GM06990 (cell line): ENCODE results near the gene DESI1.

ENCODE experiments used
- DNase-seq: peaks from one replicate; pipeline ENCODE4 v3.0.0-alpha.2; 2011; ENCODE audit not compliant: insufficient read length; ENCODE audit errors: extremely low read depth
- H3K27me3 ChIP-seq: replicated peaks from 2 replicates; pipeline ENCODE4 v1.6.0; 2011; ENCODE audit warnings: low read length; ENCODE audit not compliant: control insufficient read depth, insufficient read depth
- H3K36me3 ChIP-seq: 2 replicates; pipeline ENCODE4 v1.5.1; 2011; ENCODE audit warnings: low read length; ENCODE audit not compliant: control insufficient read depth, insufficient read depth
- H3K4me3 ChIP-seq: replicated peaks from 2 replicates; pipeline ENCODE4 v1.5.1; 2011; ENCODE audit warnings: low read depth, mild to moderate bottlenecking, control low read depth, low read length
- TF ChIP-seq, protein P1 (sequence below): IDR thresholded peaks from 2 replicates; pipeline ENCODE4 v1.5.1; 2011; ENCODE audit warnings: low read length, control low read depth, mild to moderate bottlenecking, inconsistent platforms; ENCODE audit not compliant: insufficient read depth, poor library complexity, severe bottlenecking

Gene DESI1

DNA sequence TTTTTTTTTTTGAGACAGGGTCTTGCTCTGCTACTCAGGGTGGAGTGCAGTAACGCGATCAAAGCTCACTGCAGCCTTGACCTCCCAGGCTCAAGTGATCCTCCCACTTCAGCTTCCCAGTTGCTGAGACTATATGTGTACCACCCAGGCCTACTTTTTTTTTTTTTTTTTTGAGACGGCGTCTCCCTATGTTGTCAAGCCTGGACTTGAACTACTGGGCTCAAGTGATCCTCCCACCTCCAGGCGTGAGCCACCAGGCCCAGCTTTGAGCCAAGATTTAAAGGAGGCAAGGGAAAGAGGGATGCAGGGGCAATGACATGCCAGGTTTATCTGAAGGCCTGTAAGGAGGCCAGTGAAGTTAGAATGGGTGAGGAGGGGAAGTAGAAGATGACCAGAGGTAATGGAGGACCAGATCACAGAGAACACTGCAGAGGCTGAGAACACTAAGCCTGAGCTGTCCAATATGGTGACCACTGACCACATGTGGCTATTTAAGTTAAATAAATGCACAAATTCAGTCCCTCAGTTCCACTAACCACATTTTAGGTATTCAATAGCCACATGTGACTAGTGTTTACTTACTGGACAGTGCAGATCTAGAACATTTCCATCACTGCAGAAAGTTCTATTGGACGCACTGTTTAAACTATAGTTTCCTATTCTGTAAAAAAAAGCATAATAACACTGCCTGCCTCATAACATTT is 8.1 kb downstream of the DESI1 start:
- H3K27me3 ChIP-seq, result no peaks in the 10 kb centered on the region
- no peak overlapping the region for H3K4me3 ChIP-seq
- TF ChIP-seq, protein P1, sequence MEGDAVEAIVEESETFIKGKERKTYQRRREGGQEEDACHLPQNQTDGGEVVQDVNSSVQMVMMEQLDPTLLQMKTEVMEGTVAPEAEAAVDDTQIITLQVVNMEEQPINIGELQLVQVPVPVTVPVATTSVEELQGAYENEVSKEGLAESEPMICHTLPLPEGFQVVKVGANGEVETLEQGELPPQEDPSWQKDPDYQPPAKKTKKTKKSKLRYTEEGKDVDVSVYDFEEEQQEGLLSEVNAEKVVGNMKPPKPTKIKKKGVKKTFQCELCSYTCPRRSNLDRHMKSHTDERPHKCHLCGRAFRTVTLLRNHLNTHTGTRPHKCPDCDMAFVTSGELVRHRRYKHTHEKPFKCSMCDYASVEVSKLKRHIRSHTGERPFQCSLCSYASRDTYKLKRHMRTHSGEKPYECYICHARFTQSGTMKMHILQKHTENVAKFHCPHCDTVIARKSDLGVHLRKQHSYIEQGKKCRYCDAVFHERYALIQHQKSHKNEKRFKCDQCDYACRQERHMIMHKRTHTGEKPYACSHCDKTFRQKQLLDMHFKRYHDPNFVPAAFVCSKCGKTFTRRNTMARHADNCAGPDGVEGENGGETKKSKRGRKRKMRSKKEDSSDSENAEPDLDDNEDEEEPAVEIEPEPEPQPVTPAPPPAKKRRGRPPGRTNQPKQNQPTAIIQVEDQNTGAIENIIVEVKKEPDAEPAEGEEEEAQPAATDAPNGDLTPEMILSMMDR, result no peak
- DNase-seq, result no peak
- peaks cover 3% of the 10 kb centered on the region for H3K36me3 ChIP-seq

DNA sequence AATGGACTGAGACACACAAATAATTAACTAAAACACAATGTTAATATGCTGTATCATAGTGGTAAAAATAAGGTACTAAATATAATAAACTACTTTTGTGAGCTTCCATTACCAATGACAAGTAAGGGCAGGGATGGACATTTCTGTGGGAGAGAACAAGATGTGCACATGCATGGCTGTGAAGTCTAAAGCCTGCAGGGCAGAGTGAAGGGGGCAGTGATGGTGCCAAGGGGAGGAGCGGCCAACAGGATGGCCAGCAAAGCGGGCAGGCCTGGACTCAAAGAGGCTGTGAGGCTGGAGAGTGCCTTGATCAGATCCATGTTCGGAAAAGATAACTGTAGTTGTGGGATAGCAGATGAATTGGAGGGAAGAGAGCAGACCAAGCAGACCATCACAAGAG is 12.5 kb downstream of the DESI1 start:
- H3K36me3 ChIP-seq, result peaks cover 14% of the 10 kb centered on the region
- no peak for DNase-seq
- H3K4me3 ChIP-seq, result no peak overlapping the region
- TF ChIP-seq, protein P1, result no peak
- H3K27me3 ChIP-seq, result no peaks in the 10 kb centered on the region

DNA sequence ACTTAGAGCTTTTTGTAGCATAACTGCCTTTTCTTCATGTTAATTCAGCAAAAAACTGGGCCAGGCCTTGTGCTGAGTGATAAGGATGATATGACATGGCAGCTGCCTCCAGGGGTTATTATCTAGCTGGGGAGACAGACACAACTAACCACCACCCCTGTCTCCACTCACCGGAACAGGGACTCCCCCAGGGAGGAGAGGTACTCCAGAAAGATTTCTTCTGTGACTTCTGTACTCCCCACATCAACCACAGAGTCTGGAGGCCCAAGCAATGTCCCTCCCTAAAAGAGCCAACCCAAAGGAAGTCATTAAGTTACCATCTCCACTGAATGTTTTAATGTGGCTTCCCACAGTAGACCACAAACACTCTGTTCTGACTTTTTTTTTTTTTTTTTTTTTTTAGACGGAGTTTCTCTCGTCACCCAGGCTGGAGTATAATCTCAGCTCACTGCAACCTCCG is 16.9 kb downstream of the DESI1 start:
- TF ChIP-seq, protein P1, result no peak
- Histone ChIP-seq H3K36me3 (peaks cover 32% of the 10 kb centered on the region), H3K4me3 (no peak overlapping the region), H3K27me3 (no peaks in the 10 kb centered on the region)
- DNase-seq, result peak; percentile 62

DNA sequence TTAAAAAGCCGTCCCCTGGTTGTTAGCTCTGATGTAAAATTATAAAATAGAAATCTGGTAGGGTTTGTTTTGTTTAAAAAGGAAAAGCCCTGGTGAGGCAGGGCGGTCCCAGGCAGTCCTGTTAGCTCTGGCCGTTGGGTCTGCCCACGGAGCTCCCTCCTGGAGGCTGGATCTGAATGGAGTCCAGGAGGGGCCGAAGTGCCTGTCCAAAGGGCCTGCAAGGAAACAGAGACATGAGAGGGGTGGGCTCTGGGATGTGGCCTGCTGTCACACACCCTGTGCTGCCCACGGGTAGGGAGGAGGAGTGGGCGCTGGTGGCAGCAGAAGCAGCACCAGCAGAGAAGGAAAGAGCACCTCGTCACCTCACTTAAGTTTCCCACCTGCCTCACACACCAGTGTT is 19.9 kb downstream of the DESI1 start:
- Histone ChIP-seq H3K36me3 (peaks cover 26% of the 10 kb centered on the region), H3K27me3 (no peaks in the 10 kb centered on the region), H3K4me3 (no peak overlapping the region)
- TF ChIP-seq, protein P1, result no peak
- DNase-seq, result no peak

- no peak overlapping the region for H3K4me3 ChIP-seq
- TF ChIP-seq, protein P1, result no peak
- H3K36me3 ChIP-seq, result peaks cover 20% of the 10 kb centered on the region
- H3K27me3 ChIP-seq, result no peaks in the 10 kb centered on the region
- no peak for DNase-seq
Observed at GRCh38 chr22:41598891-41599635, 21.8 kb downstream of the DESI1 start.
